H9 (cell line): Measurements from ENCODE around the gene RUNX1. TPM values are rescaled to one million over a fixed set of nuclear protein-coding genes. Genes with fewer than 3 reads are reported as not detected.

Experiments
- DNase-seq: peaks from one replicate; pipeline ENCODE4 v3.0.0-alpha.2; 2017
- H2AFZ ChIP-seq: one replicate; pipeline ENCODE4 v1.6.1; 2013; ENCODE audit warnings: mild to moderate bottlenecking, low read length, control low read depth, moderate library complexity
- H2AK5ac ChIP-seq: 2 replicates; pipeline ENCODE4 v1.6.1; 2013; ENCODE audit warnings: low read length, control low read depth, mixed read lengths; ENCODE audit not compliant: insufficient read length
- H2BK120ac ChIP-seq: one replicate; pipeline ENCODE4 v1.6.1; 2013; ENCODE audit warnings: low read depth, mild to moderate bottlenecking, low read length, control low read depth, inconsistent platforms; ENCODE audit not compliant: poor library complexity, severe bottlenecking
- H2BK12ac ChIP-seq: 2 replicates; pipeline ENCODE4 v1.6.1; 2013; ENCODE audit warnings: low read length, control low read depth, mixed read lengths, low read depth; ENCODE audit not compliant: insufficient read length
- H2BK15ac ChIP-seq: 2 replicates; pipeline ENCODE4 v1.6.1; 2013; ENCODE audit warnings: low read depth, low read length, control low read depth
- H2BK20ac ChIP-seq: one replicate; pipeline ENCODE4 v1.6.1; 2013; ENCODE audit warnings: low read depth, mild to moderate bottlenecking, low read length, control low read depth, inconsistent platforms; ENCODE audit not compliant: poor library complexity, severe bottlenecking
- H2BK5ac ChIP-seq: 2 replicates; pipeline ENCODE4 v1.6.1; 2013; ENCODE audit warnings: low read length, control low read depth, mixed read lengths; ENCODE audit not compliant: insufficient read length
- H3K14ac ChIP-seq: 2 replicates; pipeline ENCODE4 v1.6.1; 2013; ENCODE audit warnings: low read length, control low read depth; ENCODE audit not compliant: insufficient read depth
- H3K18ac ChIP-seq: 2 replicates; pipeline ENCODE4 v1.6.1; 2013; ENCODE audit warnings: low read depth, mild to moderate bottlenecking, mixed read lengths, low read length, control low read depth; ENCODE audit not compliant: insufficient read length
- H3K23ac ChIP-seq: 2 replicates; pipeline ENCODE4 v1.6.1; 2013; ENCODE audit warnings: low read length, control low read depth, mixed read lengths, low read depth; ENCODE audit not compliant: insufficient read length
- H3K23me2 ChIP-seq: 2 replicates; pipeline ENCODE4 v1.6.1; 2013; ENCODE audit warnings: low read depth, mild to moderate bottlenecking, mixed read lengths, low read length, control low read depth; ENCODE audit not compliant: insufficient read length, poor library complexity, severe bottlenecking
- H3K27ac ChIP-seq: 2 replicates; pipeline ENCODE4 v1.5.1; 2013; ENCODE audit warnings: low read length, control low read depth, mixed read lengths, low read depth; ENCODE audit not compliant: insufficient read length
- H3K27me3 ChIP-seq: 2 replicates; pipeline ENCODE4 v1.6.1; 2013; ENCODE audit warnings: low read length, control low read depth, inconsistent platforms; ENCODE audit not compliant: insufficient read depth
- H3K4ac ChIP-seq: 2 replicates; pipeline ENCODE4 v1.6.1; 2013; ENCODE audit warnings: low read depth, mild to moderate bottlenecking, control low read depth, inconsistent platforms, low read length, moderate library complexity
- H3K4me1 ChIP-seq: 2 replicates; pipeline ENCODE4 v1.6.1; 2013; ENCODE audit warnings: low read length, control low read depth, inconsistent platforms; ENCODE audit not compliant: insufficient read depth
- H3K4me2 ChIP-seq: 2 replicates; pipeline ENCODE4 v1.6.1; 2013; ENCODE audit warnings: low read length, control low read depth, mixed read lengths; ENCODE audit not compliant: insufficient read length, insufficient read depth
- H3K56ac ChIP-seq: 2 replicates; pipeline ENCODE4 v1.6.1; 2013; ENCODE audit warnings: low read depth, mild to moderate bottlenecking, mixed read lengths, low read length, control low read depth; ENCODE audit not compliant: insufficient read length
- H3K79me1 ChIP-seq: 2 replicates; pipeline ENCODE4 v1.6.1; 2013; ENCODE audit warnings: low read depth, mild to moderate bottlenecking, moderate library complexity, low read length, control low read depth, inconsistent platforms; ENCODE audit not compliant: insufficient read depth, poor library complexity, severe bottlenecking
- H3K79me2 ChIP-seq: 2 replicates; pipeline ENCODE4 v1.6.1; 2013; ENCODE audit warnings: low read length, control low read depth, inconsistent platforms; ENCODE audit not compliant: insufficient read depth
- H3K9ac ChIP-seq: 2 replicates; pipeline ENCODE4 v1.6.1; 2013; ENCODE audit warnings: low read length, control low read depth, mixed read lengths; ENCODE audit not compliant: insufficient read length; ENCODE audit errors: extremely low read depth
- H3K9me3 ChIP-seq: one replicate; pipeline ENCODE4 v1.6.1; 2013; ENCODE audit warnings: low read depth, low read length, inconsistent platforms; ENCODE audit not compliant: control insufficient read depth
- H3T11ph ChIP-seq: one replicate; pipeline ENCODE4 v1.6.1; 2013; ENCODE audit warnings: mild to moderate bottlenecking, low read length, control low read depth, inconsistent platforms
- H4K20me1 ChIP-seq: one replicate; pipeline ENCODE4 v1.6.1; 2013; ENCODE audit not compliant: control insufficient read depth, insufficient read length, insufficient read depth
- H4K5ac ChIP-seq: 2 replicates; pipeline ENCODE4 v1.6.1; 2013; ENCODE audit warnings: low read depth, mild to moderate bottlenecking, mixed read lengths, low read length, control low read depth; ENCODE audit not compliant: insufficient read length
- H4K8ac ChIP-seq: replicated peaks from 2 replicates; pipeline ENCODE4 v1.6.1; 2013; ENCODE audit warnings: low read length, control low read depth, mixed read lengths, low read depth; ENCODE audit not compliant: insufficient read length
- H4K91ac ChIP-seq: 2 replicates; pipeline ENCODE4 v1.6.1; 2013; ENCODE audit warnings: low read depth, mild to moderate bottlenecking, moderate library complexity, mixed read lengths, low read length, control low read depth; ENCODE audit not compliant: insufficient read length
- H3K27ac Mint-ChIP-seq, 3 experiments: 2 replicates in 2 of 3; 3 replicates in 1 of 3; pipeline ENCODE4 v1.8.0; 2020 to 2021; ENCODE audit warnings: mixed read lengths in 3 of 3, mild to moderate bottlenecking in 1 of 3, moderate library complexity in 1 of 3
- H3K27me3 Mint-ChIP-seq: 2 replicates; pipeline ENCODE4 v1.8.0; 2021; ENCODE audit warnings: low read depth, mild to moderate bottlenecking, moderate library complexity, mixed read lengths
- H3K36me3 Mint-ChIP-seq, 3 experiments: 2 replicates in 2 of 3; 3 replicates in 1 of 3; pipeline ENCODE4 v1.8.0; 2020 to 2021; ENCODE audit warnings: low read depth in 3 of 3, mixed read lengths in 3 of 3; ENCODE audit not compliant: insufficient read depth in 1 of 3
- H3K4me1 Mint-ChIP-seq, 2 experiments: 2 replicates each; pipeline ENCODE4 v1.8.0; 2020; ENCODE audit warnings: mixed read lengths in 2 of 2
- H3K4me3 Mint-ChIP-seq, 2 experiments: 2 replicates in 1 of 2; 3 replicates in 1 of 2; pipeline ENCODE4 v1.8.0; 2020 to 2021; ENCODE audit warnings: mild to moderate bottlenecking in 2 of 2, mixed read lengths in 2 of 2, moderate library complexity in 1 of 2
- H3K9me3 Mint-ChIP-seq, 2 experiments: 2 replicates in 1 of 2; 3 replicates in 1 of 2; pipeline ENCODE4 v1.8.0; 2020; ENCODE audit warnings: mild to moderate bottlenecking in 2 of 2, mixed read lengths in 2 of 2, moderate library complexity in 1 of 2
- CTCF ChIP-seq: fragments of 200-600 bp; sonication (generic); conservative IDR thresholded peaks from 3 replicates; pipeline ENCODE4 v1.8.0; 2021; ENCODE audit warnings: antibody characterized with exemption, mild to moderate bottlenecking
- WGBS: extraction: QIAGEN DNeasy Blood & Tissue Kit; methylation state at CpG from one replicate; pipeline ENCODE4 v1.1.7; 2013; ENCODE audit warnings: missing lambda C conversion rate, low lambda C conversion rate, mixed read lengths; ENCODE audit not compliant: insufficient read length; ENCODE audit errors: extremely low coverage; 5-methylcytosine and 5-hydroxymethylcytosine counted together
- total RNA-seq: library from RNA; stranded (reverse); gene quantifications from 2 replicates; pipeline ENCODE4 v1.2.1, GENCODE V29; 2021

The RUNX1 gene
- total RNA-seq, 1 experiment from 2014 or later, result 0.72 TPM

- Histone ChIP-seq H3K4me1 (no peaks in the 10 kb centered on the region; the same call in 1 of the 2 replicates), H4K91ac (no peak overlapping the region), H3K79me2 (no peaks in the 10 kb centered on the region), H4K5ac (no peak overlapping the region), H3K4ac (no peak overlapping the region), H2AK5ac (no peak overlapping the region), H3K14ac (no peak overlapping the region), H3T11ph (no peak overlapping the region), H4K8ac (no peak overlapping the region), H4K20me1 (no peaks in the 10 kb centered on the region), H2BK20ac (no peak overlapping the region), H3K4me2 (no peak overlapping the region), H3K27ac (no peak overlapping the region), H3K18ac (no peak overlapping the region), H2BK15ac (no peak overlapping the region), H3K23ac (no peak overlapping the region), H2AFZ (no peak overlapping the region), H3K23me2 (no peaks in the 10 kb centered on the region), H2BK120ac (no peak overlapping the region), H2BK5ac (no peak overlapping the region), H3K9me3 (no peaks in the 10 kb centered on the region), H3K56ac (no peak overlapping the region), H2BK12ac (no peak overlapping the region), H3K79me1 (no peaks in the 10 kb centered on the region), H3K9ac (no peak overlapping the region), H3K27me3 (no peaks in the 10 kb centered on the region)
- Mint-ChIP-seq H3K27me3 (peaks cover 5% of the 10 kb centered on the region), H3K27ac (no peak overlapping the region), H3K9me3 (no peaks in the 10 kb centered on the region), H3K4me1 (peaks cover 25 to 31% of the 10 kb centered on the region in 2 experiments), H3K36me3 (no peaks in the 10 kb centered on the region), H3K4me3 (no peak overlapping the region)
- DNase-seq, result no peak
- WGBS, result no CpG with 5 or more reads among the region's 4 CpGs
- TF ChIP-seq CTCF, result no peak
Measured at GRCh38 chr21:34910396-34910795, 138.7 kb downstream of the RUNX1 start.
